NCI-H146 treated with DMSO at 0.1 percent for 48 hours (cell line): ENCODE data around the gene RNF224.

Experiments used
- DNase-seq: peaks from one replicate; lab custom pipeline; 2025; ENCODE audit not compliant: unreplicated experiment; lab: John Stamatoyannopoulos, UW

Gene RNF224

DNA sequence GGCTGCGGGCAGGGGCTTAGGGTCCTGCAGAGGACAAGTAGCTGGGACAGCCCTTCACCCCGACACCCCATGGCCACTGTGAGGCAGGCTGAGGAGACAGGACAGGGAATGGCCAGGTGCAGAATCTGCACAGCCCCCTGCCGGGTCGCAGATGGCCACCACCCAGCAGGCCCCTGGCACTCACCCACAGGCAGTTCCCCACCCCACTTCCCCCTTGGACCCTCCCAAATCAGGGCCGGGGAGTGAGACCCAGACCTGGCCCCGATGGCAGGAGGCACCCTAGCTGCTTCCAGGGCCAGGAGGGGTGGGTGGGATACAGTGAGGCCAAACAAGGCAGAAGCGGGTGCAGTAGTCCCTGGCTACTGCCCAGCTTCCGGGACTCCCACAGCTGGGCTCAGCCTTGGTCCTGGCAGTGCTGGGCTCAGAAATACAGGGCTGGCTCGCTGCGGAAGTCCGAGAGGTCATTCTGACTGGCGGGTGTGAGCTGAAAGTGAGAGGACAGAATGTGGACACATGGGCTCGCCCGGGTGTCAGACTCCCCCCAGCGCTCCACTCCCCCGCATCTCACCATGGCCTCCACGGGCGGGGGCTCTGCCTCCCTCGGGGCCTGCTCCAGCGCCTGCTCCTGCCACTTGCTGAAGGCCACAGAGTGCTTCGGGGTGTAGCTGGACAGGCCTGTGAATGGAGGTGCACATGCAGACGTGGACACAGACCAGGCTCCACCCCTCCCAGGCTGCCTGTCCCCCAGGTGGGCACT lies 35.4 kb upstream of the RNF224 start:
- no peak for DNase-seq

DNA sequence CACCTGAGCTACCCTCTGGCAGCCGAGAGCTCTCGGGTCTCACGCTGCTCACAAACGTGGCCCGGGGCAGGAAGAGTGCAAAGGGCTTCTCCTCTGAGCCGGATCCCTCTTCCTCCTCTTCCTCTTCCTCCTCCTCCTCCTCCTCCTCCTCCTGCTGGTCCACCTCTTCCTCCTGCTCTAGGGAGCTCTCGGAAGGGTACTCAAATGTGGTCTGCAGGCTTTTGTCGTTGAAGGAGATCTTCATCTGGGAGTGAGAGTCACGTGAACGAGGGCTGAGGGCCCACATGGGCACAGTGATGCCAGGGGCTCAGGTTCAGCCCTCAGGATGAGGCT lies 34.9 kb upstream of the RNF224 start:
- no peak for DNase-seq

DNA sequence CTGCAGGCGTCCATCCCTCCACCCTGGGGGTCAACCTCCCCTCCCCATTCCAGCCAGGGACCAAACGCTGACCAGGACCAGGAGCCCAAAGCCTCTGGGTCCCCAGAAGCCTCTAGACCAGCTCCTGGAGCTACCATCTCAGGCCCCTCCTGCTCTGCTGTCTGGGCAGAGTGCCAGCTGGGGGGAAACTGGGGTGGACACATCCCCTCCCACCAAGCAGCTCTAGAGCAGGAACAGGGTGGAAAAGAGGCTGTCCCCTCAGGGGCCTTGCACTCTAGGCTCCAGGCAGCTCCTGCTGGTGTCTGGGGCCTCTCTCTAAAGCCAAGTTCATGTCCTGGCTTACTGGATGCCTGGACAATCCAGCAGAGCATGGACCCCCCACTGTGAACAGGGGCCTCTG lies 34.4 kb upstream of the RNF224 start:
- DNase-seq, result no peak

DNA sequence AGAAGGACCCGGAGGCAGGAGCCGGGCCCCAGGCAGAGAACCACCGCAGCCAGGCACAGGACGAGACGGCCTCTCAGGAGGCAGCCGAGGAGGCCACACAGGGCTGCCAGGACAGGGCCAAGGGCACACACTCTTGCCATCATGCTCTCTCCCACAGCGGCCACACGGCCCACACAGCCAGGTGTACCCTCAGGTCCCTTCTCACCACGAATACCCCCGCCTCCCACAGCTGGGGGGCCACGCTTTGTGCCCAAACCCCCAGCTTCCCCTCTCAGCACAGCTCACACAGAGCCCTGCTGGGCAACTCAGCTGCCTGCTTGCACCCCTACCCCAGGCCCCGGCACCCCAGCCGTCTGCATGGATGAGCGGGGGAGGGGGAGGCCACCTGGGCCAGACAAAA lies 33.5 kb upstream of the RNF224 start:
- DNase-seq, result no peak

DNA sequence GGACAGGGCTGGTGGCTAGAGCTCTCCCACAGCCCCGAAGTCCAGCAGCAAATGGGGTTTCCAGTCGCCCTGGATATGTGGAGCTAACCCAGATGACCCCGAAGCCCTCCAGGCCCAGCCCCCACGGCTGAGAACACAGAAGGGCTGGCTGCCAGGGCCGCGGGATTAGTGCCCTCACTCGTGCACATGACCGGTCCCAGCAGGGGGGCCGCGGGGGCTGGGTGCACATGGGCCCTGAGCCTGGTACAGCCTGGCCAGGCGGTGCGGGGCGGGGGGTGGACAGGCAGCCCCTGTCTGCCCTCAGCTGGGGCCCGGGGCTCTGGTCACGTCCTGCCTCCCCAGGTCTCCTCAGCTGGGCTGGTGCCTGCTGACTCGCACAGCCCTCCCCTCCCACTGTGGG lies 32.9 kb upstream of the RNF224 start:
- DNase-seq, result no peak

DNA sequence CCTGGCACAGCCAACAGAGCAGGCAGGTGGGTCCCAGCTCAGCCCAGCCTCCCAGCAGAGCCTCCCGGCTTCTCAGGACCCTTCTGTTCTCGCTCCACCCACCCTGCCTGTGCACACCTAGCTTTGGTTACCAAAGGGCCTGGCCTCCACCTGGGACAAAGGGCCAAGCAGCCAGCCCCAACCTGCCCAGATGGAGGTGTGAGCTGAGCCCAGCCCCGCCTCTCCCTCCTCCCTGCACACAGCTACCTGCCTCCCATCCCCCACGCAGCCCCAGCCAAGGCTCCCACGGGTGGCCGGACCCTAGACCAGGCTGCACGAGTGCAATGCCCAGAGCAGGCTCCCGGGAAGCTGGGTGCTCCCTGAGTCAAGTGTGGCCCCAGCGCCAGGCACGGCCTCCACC lies 32.4 kb upstream of the RNF224 start:
- no peak for DNase-seq

DNA sequence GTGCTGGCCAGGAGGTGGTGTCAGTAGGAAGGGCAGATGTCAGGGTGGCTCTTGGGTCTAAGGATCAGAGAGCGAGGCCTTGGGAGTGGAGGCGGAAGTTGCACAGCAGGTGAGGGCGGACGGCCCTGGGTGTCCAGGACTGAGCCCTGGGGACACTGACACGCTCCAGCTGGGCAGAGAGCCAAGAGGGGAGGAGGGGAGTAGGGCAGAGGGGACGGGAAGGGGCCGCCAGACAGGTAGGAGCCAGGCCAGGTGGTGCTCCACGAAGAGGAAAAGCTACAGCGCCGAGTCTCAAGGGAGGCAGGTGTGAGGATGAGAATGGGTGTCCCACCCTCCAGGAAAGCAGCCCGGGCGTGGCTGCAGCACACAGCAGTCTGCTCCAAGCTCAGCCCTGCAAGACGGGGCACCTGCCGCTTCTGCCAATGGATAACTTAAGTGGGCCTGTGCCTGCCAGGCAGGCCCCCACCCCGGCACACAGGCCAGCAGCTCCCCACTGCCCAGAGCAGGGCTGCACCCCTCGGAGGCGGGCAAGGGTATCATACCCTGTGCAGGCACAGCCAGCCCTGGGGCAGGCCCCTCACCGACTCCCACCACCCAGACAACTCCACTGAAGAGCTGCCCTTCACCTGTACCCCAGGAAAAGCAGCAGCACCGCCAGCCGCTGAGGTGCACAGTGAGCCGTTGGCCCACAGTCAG lies 31.6 kb upstream of the RNF224 start:
- peak; percentile 73 for DNase-seq

DNA sequence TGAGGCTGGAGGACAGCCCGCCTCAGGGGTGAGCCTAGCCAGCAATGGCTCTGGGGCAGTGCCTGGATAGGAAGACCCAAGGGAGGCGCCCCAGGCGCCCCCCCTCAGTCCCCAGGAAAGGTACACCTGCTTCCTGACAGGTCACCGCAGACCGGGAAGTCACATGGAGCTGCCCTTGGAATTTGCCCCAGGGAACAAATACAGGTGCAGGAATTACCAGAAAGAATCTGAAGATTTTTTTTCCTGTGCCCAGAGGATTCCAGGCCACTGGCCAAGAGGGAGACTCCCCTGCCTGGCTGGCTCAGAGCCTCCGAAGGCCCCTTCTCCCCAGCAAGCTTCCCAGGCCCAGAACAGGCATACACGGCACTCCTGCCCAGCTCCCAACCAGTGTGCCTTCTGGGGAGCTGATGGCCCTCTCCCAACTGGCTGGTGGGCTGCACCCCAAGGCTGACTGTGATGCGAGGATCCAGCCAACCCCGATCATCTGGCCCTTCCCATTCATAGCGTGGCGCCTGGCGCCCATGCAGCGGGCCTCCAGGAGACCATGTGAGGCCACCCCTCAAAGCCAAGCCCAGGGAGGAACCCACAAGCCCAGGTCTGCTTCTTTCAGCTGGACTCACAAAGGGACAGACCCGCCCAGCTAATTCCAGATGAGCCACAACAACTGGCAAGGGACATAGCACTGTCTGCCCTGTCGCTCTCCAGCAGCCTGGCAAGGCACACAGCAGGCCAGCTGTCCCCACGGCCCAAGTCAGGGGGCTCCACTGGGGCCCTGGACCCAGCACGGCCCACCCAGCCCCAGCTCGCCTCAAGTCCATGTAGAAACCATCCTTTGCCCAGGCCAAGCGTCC lies 29.0 kb upstream of the RNF224 start:
- DNase-seq, result no peak

DNA sequence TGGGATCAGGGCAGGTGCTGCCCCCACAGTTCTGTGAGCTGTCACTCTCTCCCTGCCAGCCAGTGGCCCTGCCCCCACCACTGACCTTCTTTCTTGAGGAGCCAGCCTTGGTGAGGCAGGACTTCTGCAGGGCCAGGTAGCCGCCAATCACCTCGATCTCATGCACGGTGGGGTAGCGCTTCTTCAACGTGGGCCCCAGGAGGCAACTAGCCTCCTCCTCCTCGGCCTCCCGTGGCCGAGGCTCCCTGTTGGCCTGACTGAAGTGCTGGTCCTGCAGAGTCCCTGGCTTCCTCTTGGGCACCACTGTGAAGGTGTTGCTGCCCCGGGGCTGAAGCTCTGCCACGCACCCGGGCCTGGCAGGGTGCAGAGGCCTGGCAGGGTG lies 28.4 kb upstream of the RNF224 start:
- no peak for DNase-seq

DNA sequence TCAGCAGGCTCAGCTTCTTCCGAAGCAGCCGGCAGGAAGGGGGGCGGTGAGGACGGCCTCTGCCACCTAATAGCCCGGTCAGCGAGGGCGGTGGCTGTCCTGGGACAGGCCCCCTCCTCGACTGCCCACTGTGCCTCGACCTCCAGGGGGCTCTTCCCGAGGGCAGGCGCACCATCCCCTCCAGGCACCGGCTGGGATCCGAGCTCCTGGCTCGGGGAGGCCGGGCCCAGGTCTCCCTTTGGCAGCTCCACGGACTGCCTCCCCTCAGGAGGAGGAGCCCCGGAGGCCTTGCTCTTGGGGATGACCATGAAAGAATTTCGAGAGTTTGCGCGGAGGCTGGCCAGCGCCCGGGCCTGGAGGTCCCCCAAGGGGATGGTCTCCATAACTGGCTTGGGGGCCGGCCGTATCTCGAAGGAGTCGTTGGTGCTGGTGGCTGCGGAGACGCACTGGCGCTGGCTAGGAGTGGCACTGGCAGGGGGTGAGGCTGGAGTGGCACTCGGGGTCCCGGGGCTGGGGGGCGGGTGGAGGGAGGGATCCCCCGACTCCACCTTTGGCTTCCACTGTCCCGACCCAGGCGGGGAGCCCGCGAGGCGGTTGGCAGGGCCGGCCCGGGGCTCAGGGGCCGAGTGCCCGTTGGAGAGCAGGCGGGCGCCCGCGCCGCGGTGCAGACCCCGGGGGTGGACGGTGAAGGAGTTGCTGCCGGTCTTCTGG lies 27.7 kb upstream of the RNF224 start:
- no peak for DNase-seq

DNA sequence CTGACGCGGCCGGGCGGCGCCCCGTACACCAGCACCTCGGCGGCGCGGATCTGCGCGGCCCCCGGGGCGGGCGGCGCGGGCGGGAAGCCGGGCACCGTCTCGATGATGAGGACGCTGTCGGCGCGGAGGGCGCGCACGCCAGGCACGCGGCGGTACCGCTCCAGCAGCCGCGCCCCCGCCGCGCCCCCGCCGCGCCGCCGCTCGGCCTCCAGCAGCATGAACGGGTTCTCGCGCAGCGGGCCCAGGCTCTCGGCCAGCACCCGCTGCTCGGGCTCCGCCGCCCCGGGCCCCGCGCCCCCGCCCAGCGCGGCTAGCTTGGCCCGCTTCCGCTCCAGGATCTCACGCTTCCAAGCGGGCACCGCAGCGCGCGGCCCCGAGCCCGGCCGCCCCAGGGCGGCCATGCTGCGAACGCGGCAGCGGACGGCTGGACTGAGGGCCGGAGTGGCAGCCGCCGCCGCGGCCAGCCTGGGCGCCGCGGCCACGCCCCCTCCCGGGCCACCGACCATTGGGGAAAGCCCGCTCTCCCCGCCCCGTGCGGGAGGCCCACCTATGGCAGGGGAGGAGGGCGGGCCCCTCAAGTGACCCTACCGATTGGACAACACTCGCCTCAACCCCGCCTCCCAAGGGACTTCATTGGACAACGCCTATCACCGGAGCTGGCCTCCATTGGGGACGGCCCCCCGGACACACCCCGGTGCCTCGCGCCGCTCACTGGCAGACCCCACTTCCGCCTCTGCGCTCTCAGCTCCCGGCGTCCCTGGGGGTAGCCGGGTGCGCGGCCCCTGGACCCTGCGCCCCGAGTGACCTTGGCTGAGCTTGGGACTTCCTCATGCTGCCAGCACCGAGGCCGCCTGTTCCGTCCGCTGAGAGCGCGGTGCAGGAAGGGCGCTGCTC lies 26.7 kb upstream of the RNF224 start, which contains the start of gene TPRN:
Gene TPRN (minus strand): TSS at position 431 of the 894 bp plus-strand sequence. CDS start 30 bp downstream, at position 401.
- peak; percentile 93 for DNase-seq

DNA sequence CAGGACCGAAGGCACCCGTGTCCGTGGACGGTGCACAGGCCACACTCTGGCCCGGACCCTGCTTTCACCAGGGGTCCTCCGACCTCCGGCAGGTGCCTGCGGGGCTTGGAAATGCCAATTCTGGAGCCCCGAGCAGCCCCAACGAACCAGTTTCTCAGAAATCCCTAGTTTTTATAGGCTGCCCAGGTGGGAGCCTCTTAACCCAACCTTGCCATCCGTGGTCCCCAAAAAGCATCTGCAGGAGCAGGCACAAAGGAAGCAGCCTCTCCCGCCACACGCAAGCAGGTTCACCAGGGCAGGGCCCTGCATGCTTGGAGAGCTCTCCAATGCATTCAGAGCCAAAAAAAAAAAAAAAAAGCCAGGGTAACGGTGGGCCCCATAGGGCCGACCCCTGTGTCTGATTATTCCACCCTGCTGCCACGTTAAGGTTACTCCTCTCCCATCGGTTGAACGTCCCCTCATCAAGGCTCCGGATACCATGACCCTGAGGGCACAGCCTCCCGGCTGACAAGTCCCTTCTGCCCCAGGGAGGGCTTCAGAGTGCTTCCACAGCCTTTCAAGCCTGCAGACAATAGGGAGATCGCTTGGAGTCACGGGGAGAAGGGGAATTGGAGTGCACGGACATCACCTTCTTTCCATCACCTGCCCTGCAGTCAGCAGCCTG lies 26.0 kb upstream of the RNF224 start:
- no peak for DNase-seq

DNA sequence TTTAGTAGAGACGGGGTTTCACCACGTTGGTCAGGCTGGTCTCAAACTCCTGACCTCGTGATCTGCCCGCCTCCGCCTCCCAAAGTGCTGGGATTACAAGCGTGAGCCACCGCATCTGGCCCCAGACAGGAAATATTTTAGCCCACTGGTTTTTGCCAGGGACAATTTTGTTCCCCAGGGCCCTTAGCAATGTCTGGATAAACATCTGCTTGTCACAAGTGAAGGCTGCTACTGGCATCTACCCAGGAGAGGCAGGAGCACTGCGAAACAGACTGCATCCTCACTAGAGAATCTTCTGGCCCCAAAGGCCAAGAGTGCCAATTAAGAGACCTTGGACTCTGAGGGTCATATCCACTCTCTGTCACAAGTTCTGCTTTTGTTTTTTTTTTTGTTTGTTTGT lies 24.3 kb upstream of the RNF224 start:
- no peak for DNase-seq

DNA sequence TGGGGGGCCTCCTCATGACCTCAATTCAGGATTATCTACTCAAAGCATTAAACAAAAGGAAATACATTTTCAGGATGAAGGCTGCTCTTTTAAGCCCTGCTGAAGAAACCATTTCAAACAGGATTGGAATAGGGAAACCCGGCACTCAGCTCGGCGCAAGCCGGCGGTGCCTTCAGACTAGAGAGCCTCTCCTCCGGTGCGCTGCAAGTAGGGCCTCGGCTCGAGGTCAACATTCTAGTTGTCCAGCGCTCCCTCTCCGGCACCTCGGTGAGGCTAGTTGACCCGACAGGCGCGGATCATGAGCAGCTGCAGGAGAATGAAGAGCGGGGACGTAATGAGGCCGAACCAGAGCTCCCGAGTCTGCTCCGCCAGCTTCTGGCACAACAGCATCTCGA lies 22.6 kb upstream of the RNF224 start:
- DNase-seq, result no peak

DNA sequence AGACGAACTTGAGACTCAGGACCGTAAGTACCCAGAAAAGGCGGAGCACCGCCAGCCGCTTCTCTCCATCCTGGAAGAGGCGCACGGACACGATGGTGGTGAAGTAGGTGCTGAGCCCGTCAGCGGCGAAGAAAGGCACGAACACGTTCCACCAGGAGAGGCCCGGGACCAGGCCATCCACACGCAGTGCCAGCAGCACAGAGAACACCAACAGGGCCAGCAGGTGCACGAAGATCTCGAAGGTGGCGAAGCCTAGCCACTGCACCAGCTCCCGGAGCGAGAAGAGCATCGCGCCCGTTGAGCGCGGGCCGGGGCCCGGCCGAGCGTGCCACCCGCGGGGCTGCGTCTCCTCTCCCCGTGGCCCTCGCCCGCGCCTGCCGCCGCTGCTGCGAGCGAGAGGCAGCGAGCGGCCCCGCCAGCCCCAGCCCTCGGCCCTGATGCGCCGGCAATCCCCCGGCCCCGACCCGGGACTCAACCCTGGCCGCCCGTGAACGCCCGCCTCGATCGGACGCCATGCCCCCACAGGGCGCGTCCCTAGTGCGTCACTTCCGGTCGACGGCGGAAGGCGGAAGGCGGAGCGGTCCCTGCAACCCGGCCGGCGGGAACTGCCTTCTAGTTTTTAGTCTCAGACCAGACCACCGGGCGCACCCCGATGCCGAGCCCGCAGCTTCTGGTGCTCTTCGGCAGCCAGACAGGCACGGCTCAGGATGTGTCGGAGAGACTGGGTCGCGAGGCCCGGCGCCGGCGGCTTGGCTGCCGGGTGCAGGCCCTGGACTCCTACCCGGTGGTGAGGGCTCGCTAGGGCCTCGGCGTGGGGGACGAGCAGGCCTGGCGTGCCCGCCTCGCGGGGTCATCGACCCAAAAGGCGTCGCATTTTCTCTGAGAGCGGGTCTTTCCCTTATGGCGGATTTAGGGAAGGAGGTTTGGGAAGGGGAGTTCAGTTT lies 21.9 kb upstream of the RNF224 start, which contains the start of the genes NDOR1 and TMEM203:
Gene NDOR1 (plus strand): TSS at position 575 of the 944 bp plus-strand sequence. CDS start 78 bp downstream, at position 653.
Gene TMEM203 (minus strand): TSS at position 523 of the 944 bp plus-strand sequence. CDS start 234 bp downstream, at position 289.
- DNase-seq, result peak; percentile 37

DNA sequence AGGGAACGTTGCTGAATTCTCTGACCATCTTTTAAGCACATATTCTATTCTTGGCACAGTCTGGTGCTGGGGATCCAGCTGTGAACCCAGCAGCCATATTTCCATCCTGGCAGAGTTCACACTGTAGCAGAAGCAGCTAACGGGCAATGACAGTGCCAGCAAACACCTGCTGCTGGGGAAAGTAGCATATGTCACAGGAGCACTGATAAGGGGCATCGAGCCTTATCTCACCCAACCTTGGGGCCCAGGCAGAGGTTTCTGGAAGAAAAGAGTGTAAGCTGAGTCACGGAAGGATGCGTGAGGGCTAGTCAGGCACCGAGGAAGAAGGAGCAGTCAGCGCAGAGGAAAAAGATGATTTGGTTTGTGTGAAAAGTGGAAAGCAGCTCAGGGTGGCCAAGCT lies 20.7 kb upstream of the RNF224 start:
- DNase-seq, result no peak

DNA sequence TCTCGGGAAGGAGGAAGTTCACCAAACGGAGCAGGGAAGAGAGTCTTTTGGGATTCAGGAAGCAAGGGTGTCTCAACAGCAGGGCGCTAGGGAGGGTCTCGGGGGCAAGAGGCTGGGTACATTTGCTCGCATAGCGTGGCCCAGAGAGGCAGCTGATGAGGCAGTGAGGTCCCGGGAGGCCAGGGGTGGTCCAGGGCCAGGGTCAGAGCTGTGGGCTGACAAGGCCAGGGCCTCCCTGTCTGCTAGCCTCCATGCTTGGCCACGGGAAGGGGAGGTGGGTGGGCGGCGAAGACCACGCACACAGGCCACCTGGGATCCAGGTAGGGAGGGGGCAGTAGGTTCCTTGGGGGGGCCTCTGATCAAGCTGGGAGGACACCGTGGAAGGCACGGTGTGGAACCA lies 15.8 kb upstream of the RNF224 start:
- DNase-seq, result no peak

DNA sequence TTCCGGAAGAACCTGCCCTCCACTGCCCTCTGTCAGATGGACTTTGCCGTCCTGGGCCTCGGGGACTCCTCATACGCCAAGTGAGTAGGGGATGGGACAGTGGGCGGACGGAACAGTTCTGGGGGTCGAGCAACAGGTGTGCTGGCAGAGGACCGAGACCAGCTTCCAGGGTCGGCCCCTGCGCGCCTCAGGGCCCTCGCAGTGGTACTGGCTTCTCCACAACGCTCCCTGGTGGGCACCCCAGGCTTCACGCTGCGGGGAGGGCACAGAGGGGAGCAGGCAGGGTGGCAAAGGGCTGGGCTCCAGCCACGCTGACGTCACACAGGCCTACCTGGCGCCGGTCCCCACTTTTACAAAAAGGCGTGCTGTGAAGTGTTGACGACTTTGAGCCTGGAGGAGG lies 14.8 kb upstream of the RNF224 start:
- DNase-seq, result no peak
